ENCODE measurements around the gene BGN.

Gene BGN

GRCh38 chrX:153477901-153478300 lies 16.9 kb upstream of the BGN start:
- TF ChIP-seq CTCF (IDR thresholded peaks at IDR 0.05; ENCODE audit: control extremely low read depth, extremely low read depth, low read depth, missing control alignments) = no peak
- ChIA-PET CTCF (no interaction called here), POLR2A (no interaction called here)
- no peak for DNase-seq (ENCODE audit: extremely low spot score)

GRCh38 chrX:153478746-153479145 lies 16.0 kb upstream of the BGN start:
- CTCF ChIA-PET = no interaction called here
- no peak for DNase-seq (ENCODE audit: extremely low spot score)
- POLR2A ChIA-PET = no interaction called here
- no peak for TF ChIP-seq CTCF (IDR thresholded peaks at IDR 0.05; ENCODE audit: control extremely low read depth, extremely low read depth, low read depth, missing control alignments)

DNA sequence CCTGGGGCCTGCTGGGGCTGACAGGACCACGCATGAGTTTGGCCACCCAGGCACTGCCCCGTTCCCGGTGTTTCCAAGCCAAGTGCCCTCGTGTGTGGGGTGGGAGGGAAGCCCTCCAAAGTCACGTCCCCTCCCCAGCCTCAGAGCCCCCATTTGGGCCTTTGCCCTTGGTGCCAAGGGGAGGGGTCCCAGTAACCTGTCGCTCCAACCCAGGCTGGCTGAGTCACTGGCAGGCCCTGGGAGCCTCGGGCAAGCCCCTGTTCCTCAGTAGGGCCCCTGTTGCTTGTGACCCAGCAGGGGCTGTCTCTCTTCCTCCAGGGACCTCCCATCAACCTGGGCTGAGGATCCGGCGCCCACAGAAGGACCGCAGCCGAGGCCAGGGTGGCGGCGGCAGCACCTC lies 13.7 kb upstream of the BGN start:
- CTCF ChIA-PET = no interaction called here
- TF ChIP-seq CTCF (IDR thresholded peaks at IDR 0.05; ENCODE audit: control extremely low read depth, extremely low read depth, low read depth, missing control alignments) = no peak
- POLR2A ChIA-PET = no interaction called here
- DNase-seq (ENCODE audit: extremely low spot score) = no peak

DNA sequence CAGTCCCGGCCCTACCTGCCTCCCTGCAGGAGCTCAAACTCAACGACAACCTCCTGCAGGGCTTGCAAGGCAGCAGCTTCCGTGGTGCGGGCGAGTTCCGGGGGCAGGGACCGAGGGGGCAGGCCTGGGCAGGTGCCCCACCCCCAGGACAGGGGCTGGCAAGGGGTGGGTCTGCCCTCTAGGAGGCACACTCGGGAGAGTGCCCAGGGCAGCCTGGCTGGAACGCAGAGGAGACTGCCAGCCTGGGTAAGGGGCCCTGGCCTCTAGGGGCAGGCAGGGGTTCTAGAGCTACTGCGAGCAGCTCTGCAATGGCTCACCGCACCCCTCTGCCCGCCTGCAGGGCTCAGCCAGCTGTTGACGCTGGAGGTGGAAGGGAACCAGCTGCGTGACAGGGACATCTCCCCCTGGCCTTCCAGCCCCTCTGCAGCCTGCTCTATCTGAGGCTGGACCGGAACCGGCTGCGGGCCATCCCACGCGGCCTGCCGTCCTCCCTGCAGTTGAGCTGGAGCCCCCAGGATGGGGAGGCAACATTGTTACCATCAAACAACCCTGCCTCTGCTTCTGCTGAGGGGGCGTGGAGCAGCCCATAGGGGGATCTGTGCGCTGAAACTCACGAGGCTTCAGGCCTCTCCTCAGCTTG lies 12.3 kb upstream of the BGN start:
- POLR2A ChIA-PET = no interaction called here

DNA sequence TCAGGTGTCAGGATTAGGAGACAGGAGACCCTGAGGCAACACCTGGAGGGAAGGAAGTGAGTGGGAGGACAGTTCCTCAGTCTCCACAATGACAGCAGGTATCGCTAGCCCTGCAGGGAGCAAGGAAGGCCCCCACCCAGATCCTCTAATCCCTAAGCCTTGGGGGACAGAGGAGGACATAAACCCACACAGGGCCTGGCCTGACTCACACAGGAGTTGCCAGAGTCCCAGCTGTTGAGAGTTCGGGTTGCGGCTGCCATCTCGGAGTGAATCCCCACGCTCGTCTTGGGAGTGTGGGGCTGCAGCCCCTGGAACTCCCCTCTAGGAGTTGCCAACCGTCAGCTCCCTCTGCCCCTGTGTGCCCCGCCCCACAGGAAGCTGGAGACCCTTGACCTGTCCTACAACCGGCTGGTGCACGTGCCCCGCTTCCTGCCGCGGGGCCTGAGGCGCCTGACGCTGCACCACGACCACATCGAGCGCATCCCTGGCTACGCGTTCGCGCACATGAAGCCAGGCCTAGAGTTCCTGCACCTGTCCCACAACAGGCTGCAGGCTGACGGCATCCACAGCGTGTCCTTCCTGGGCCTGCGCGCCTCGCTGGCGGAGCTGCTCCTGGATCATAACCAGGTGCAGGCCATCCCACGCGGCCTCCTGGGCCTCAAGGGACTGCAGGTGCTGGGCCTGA lies 9.2 kb upstream of the BGN start:
- no peak for DNase-seq (ENCODE audit: extremely low spot score)
- POLR2A ChIA-PET = no interaction called here
- CTCF ChIA-PET = no interaction called here
- no peak for TF ChIP-seq CTCF (IDR thresholded peaks at IDR 0.05; ENCODE audit: control extremely low read depth, extremely low read depth, low read depth, missing control alignments)

More for the DNA sequence above, 12.3 kb upstream of the BGN start:
- TF ChIP-seq CTCF (IDR thresholded peaks at IDR 0.05; ENCODE audit: control extremely low read depth, extremely low read depth, low read depth, missing control alignments) = no peak
- CTCF ChIA-PET = no interaction called here
- DNase-seq (ENCODE audit: extremely low spot score) = no peak

GRCh38 chrX:153486171-153486570 lies 8.6 kb upstream of the BGN start:
- ChIA-PET CTCF (no interaction called here), POLR2A (no interaction called here)
- TF ChIP-seq CTCF (IDR thresholded peaks at IDR 0.05; ENCODE audit: control extremely low read depth, extremely low read depth, low read depth, missing control alignments) = no peak
- DNase-seq (ENCODE audit: extremely low spot score) = no peak

All from GM10248 (cell line).